Subcutaneous preadipocyte (primary cell): Measurements from ENCODE around the gene PATE2. TPM values are rescaled to one million over a fixed set of nuclear protein-coding genes. Genes with fewer than 3 reads are reported as not detected.

Experiments used
- total RNA-seq: library from RNA; depleted of rRNA; stranded (reverse); fragments of >200 nt; gene quantifications from 2 replicates; pipeline ENCODE4 v1.2.3, GENCODE V29; 2012

The PATE2 gene
- total RNA-seq: 0.20 and 0.37 TPM in 2 replicates

GRCh38 chr11:125778728-125779127 is at the start of gene PATE2:
PATE2 (minus strand) TSS chr11:125778828; CDS start chr11:125778773, 55 bp downstream.

GRCh38 chr11:125787827-125788226 is 9.2 kb upstream of the PATE2 start, which contains the start of gene PATE3:
PATE3 (plus strand) TSS chr11:125788127; CDS start chr11:125788152, 25 bp downstream.

GRCh38 chr11:125745979-125746378 is 32.6 kb downstream of the PATE2 start, which contains the start of gene PATE1:
PATE1 (plus strand) TSS chr11:125746279; CDS start chr11:125746305, 26 bp downstream.

Other genes with a start within 250 kb of the PATE2 start
- gene EI24, start 209.4 kb downstream of the PATE2 start, total RNA-seq: 90.4 and 106 TPM in 2 replicates
- 219 and 293 TPM in 2 replicates for gene STT3A, start 186.0 kb downstream of the PATE2 start, total RNA-seq
- 36.0 and 45.9 TPM in 2 replicates for gene CHEK1, start 153.7 kb downstream of the PATE2 start, total RNA-seq
- gene ACRV1, start 98.0 kb downstream of the PATE2 start, total RNA-seq: not detected in 2 replicates
- gene PATE1, start 32.5 kb downstream of the PATE2 start, total RNA-seq: not detected in 2 replicates
- not detected in 2 replicates for gene PATE3, start 9.3 kb upstream of the PATE2 start, total RNA-seq
- not detected in 2 replicates for gene PATE4, start 54.5 kb upstream of the PATE2 start, total RNA-seq
- 11.0 and 12.5 TPM in 2 replicates for gene HYLS1, start 108.8 kb upstream of the PATE2 start, total RNA-seq
- 11.4 and 11.7 TPM in 2 replicates for gene PUS3, start 124.4 kb upstream of the PATE2 start, total RNA-seq
- gene DDX25, start 125.7 kb upstream of the PATE2 start, total RNA-seq: not detected in 2 replicates
- not detected in 2 replicates for gene VSIG10L2, start 167.2 kb upstream of the PATE2 start, total RNA-seq